ENCODE results near the gene THADA.

Gene THADA

DNA sequence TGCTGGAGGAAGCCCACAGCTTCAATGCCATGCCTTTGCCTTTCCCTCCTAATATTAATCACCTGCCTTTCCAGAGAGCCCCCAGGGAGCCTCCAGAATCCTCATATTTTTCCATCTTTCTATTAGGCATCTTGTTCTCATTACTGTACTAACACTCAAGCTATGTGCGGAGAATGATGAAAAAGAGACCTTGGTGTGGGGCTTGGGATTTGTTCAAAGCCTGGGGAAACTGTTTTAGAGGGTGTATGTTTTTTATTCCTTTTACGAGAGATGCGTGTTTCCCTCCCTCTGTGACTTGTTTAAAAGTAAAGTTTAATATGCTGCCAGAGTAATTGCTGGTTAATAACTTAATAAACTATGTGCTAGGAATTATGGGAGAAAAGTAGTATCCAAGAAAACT lies 267.0 kb downstream of the THADA start:
- DNase-seq (ENCODE audit: low read depth in 2 of 3, low spot score in 2 of 3) = no peak

DNA sequence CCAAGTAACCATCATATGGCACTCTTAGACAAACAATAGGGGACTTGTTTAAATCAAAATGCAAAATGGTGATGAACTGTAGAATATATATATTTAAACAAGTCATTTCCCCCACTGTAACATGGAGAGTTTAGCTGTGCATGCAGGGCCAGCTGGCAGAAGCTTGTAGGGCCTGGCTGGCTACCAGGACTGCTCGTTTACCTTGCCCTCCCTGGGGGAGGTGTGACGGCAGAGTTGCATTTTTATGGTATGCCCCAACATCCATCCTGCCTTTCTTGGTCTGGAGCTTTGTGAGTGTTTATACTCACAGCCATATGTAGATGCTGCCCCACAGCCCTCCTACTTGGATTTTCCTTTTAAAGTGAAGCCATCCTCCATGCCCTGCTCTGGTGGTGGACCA lies 267.7 kb downstream of the THADA start:
- DNase-seq (ENCODE audit: low read depth in 2 of 3, low spot score in 2 of 3) = no peak

DNA sequence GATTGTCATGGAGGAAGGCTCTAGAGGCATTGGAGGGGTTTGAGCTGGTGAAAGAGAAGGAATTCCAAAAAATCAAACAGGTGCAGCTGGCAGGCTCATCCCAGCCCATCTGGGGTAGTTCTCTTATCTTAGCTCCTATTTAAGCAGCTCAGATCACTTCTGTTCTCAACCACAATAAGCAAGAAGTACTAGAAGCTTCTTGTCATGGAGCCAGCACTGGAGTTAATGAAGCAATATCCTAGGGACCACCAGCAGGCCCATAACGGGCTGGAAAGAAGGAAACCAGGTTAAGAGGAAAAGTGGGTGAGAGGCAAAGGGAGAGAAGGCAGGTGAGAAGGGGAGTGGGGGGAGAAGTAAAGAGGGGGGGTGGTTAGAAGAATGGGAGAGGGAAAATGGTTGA lies 268.7 kb downstream of the THADA start:
- DNase-seq (ENCODE audit: low read depth in 2 of 3, low spot score in 2 of 3) = no peak

DNA sequence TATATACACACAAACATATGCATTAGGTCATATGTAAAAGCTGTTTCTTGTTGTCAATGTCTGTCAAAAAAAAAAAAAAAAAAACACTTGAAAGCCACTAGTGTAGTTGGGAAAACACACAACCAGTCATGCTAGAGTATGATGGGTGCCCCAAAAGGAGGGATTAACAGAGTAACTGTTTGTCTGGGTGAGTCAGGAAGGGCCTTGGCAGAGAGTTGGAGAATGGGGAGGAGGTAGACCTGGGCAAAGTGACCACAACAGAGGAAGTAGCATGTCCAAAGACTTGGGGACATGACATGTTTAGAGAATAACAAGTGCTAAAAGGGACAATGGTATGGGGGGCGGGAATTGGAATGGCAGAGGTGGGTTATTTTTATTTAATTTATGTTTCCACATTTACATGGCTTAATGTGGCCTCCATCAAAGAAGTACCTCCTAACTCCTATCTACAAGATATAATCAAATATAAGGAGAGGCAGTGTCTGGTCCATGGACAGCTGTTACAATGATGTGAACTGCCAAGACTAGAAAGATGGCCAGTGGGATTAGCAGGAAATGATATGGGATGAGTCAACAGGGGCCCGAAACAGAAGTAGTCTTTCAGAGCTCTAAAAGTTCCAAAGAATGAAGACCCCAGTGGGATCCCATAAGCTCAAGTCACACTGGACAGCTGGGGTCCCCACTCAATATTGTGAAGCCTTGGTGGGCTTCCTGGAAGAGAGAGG lies 269.6 kb downstream of the THADA start:
- no peak for DNase-seq (ENCODE audit: low read depth in 2 of 3, low spot score in 2 of 3)

DNA sequence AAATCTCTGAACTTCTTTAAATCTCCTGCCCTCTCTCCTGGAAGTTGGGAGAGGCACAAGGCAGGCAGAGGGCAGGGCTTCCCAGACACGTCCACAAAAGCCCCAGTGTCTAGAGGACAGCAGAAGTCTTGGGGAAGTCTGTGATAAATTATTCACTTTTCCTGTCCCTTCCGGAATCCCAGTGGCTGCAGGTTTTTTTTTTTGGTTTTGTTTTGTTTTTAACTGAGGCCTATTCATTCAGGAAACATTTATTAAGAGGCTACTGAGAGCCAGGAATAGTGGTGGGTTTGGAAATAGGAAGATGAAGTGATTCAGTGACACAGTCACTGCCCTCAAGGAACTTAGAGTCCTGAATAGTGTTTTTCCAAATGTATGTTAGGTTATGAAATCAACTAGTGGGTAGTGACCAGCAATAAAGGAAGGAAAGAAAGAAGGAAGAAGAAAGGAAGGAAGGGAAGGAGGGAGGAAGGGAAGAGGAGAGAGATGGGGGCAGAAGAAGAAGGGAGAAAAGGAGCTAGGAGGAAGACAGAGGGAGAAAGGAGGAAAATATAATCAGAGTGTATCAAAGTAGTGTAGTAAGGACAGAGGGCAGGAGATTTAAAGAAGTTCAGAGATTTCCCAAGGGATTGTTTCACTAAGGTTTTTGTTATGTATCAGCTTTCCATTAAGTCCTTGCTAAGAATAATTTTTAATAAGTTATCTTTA lies 270.6 kb downstream of the THADA start:
- no peak for DNase-seq (ENCODE audit: low read depth in 2 of 3, low spot score in 2 of 3)

DNA sequence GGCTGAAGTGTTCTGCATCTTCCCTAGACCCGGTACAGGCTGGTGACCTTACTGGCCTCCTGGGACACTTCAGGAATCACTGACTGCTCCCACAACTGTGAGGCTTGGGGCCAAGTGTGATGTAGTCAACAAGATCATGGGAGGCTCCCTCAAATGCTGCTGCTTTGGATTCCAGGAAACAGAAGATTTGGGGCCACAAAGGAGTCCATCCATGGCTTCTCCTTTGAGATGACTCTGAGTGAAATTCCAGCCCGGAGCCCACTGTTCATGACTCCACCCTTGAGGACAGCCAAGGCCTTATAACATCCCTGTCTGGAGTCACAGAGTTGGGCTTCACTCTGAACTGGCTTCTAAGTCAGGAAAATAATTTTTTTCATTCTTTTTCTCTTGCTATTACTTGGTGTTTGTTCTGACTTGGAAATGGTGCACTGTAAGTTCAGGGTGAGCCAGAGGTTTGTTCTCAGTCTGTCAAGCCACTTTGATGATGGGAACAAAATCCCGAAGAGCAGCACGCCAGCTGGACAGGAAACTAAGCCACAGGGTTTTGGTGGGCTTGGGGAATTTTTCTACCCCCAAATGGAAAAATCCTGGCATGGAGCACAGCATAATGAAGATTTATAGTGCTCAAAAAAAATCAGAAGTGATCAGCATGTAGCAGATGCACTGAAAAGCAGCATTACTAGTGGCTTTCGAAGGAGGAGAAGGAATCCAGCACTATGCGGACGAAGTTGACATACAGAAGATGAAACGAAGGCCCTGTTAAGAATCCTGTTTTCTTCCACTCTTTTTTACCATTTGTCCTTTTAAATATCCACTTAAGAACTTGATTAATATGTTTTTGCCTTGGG lies 271.4 kb downstream of the THADA start:
- DNase-seq (ENCODE audit: low read depth in 2 of 3, low spot score in 2 of 3) = no peak

DNA sequence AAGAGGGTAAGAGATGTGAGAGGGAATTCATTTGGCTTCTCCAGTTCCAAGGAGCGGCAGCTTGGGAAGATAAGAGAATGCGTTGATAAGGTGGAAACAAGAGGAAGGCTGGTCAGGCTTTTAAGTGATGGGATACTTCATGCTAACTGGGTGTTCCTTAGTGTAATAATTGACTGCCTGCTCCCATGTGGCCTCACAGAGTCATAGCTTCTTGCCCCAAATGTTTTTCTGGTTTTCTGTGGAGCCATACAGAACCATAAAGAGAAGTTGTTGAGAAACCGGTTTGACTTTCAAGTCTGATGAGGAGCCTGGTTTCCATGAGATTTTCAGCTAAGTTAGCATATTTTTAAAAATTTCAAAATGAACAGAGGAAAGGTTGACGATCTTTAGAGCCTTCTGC lies 272.0 kb downstream of the THADA start:
- DNase-seq (ENCODE audit: low read depth in 2 of 3, low spot score in 2 of 3) = no peak

DNA sequence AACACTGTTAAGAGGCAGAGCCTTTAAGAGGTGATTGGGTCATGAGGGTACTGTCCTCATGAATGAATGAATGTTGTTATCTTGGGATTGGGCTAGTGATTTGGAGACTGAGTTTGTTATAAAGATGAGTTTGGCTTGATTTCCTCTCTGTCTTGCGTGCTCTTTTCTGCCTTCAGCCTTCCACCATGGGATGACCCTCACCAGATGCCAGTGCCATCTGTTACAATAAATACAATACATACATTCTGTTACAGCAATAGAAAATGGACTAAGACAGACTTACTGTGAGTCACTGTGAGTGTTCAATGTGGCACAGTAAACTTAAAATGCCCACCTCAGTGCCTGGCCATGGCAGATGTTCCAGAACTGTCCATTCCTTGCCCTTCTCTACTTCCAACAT lies 274.4 kb downstream of the THADA start:
- no peak for DNase-seq (ENCODE audit: low read depth in 2 of 3, low spot score in 2 of 3)

DNA sequence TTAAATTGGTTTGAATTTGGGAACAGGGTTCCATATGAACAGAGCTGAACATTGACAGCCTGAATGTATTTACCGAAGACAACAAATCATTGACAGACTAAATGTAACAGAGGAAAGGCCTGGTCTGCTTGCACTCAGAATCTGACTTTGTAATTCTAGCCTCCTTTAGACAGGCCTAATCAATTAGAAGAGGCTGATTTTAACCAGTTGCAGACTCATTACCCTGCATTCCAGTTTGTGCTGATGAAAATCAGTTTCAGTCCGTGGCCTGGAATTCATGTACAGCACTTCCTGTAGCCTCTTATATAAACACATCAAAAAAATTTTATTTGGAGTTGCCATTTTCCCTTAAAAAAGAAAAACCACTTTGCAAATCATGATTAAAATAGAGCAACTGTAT lies 276.3 kb downstream of the THADA start:
- DNase-seq (ENCODE audit: low read depth in 2 of 3, low spot score in 2 of 3) = no peak

DNA sequence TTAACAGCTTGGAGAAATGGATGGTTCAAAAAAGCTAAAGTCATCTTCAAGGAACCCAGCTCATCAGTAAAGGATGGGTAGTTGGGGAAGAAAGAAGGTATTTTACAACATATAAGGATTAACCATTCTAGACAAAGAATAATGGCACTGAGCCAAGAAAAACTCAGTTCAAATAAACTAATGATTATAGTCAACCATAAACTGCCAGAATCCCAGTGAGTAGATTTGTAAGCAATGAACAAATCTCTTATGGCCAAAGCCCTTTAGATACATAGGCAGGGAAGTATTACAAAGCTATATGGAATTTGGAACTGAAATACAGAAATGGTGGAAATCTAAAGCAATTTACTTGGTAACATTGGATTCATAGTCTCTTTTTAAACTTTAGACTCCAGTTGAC lies 277.0 kb downstream of the THADA start:
- no peak for DNase-seq (ENCODE audit: low read depth in 2 of 3, low spot score in 2 of 3)

DNA sequence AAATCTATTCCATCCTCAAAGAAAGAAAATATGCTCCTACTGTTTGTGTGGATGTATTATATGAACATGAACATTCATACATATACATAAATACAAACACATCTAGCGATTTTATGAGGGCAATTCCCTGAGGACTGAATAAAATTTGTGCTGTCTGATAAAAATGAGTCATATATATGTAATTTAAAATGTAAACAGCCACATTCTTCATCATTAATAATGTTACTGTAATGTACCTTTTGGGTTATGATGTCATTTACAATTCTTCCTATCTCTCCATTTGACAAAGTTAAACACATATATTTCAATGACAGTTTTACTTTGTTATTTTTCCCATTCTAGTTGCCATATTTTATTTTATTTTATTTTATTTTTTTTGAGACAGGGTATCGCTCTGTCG lies 278.2 kb downstream of the THADA start:
- no peak for DNase-seq (ENCODE audit: low read depth in 2 of 3, low spot score in 2 of 3)

DNA sequence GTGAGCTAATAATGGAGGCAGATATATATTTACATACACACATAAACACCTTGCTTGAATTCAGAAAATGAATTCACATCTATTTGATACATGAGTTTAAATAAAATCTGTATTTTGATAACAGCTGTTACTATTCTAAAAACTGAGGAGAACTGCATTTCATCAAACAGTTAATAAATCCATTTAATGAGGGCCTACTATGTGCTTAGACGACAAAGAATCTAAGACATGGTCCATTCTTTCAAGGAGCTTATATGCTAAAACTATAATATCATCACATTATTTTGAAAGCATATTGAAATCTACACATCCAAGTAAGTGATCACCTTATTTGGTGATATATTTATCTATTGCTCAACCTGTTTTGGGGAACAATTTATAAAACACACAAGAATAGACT lies 278.6 kb downstream of the THADA start:
- no peak for DNase-seq (ENCODE audit: low read depth in 2 of 3, low spot score in 2 of 3)

DNA sequence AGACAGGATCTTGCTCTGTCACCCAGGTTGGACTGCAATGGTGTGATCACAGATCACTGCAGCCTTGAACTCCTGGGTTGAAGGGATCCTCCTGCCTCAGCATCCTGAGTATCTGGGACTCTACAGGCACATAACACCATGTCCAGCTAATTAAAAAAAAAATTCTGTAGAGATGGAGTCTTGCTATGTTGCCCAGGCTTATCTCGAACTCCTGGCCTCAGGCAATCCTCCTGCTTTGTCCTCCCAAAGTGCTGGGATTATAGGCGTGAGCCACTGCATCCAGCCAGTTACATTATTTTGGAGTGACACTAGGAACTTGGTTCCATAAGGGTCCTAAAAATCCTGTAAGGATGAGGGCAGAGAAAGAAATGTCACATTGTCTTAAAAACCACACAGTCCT lies 280.4 kb downstream of the THADA start:
- no peak for DNase-seq (ENCODE audit: low read depth in 2 of 3, low spot score in 2 of 3)

DNA sequence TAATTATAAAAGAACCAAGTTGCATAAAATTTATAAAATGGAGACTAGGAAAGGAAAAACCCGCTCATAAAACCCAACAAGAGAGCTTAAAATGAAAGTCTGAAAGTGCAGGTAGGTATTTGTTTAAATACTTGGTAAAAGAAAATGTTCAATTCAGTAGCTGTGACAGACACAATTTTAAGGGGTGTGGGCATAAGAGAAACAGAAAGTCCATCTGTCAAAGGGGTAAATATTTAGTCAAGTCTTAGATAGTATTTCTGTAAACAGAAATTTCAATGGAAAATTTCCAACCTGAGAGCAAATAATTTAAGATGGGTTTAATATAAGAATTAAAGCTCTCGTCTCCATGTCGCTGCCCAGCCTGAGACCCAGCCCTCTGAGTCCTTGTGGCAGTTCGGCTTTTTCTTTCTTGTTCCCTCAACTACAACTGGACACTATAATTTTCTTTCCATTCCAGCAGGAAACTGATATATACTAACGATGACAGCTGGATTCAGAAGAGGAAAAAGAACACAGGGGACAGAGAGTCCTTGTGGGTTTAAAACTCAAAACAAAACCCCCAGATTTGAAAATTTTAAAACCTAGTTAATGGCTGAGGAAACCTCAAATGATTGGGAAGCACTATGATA lies 281.4 kb downstream of the THADA start:
- DNase-seq (ENCODE audit: low read depth in 2 of 3, low spot score in 2 of 3) = no peak

DNA sequence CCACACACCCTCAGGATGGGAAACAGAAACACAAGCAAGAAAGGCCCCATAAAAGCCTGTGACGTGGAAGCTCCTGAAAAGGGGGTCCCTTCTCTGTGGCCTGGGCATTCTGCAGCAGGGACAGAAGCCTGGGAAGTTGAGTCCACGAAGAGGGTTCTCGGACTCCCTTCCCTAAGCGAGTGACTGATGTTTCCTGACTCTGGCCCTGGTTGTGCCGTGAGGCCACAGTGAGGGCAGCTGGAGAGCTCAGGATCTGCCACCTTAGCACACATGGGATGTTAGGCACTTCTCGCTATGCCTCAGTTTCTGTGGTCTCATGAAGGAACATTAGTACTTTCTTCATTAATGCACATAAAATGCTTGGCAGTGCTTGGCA lies 282.2 kb downstream of the THADA start:
- no peak for DNase-seq (ENCODE audit: low read depth in 2 of 3, low spot score in 2 of 3)

DNA sequence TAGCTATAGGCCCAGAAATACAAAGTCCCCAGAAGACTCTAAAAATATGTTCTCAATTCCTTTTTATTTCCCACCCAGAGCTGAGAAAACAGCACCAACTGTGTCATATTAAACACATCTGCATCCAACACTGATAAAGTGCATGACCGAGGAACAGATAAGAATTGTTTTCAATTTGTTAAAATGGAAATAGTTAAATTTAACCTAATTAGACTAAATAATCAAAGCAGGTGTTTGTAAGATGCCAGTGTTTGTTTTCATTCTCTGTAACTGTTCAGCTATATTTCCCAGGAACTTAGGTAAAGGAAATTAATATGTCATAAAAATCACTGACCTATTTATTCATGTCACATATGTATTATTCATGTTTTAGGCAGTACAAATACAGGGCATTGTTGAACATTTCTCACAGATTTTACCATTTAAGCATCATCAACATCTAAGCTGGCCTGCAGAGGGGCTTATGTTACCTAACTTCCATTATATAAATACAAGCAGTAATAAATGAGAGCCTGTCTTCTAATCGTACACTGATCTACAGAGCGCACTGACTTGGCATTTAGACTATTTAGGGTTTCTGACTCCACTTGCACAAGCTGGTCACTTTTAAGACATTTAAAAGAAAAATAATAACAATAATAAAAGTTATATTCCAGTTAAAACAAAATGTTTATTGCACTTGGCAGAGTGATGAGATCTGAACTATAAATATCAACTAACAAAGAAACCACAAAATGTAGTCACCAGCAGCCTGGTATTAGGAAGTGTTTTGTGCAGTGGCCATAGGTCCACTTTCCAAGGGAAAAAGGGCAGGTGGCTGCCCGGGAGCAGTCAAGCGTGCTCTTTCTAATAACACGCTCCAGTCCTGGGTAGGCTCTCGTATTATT lies 282.8 kb downstream of the THADA start:
- DNase-seq (ENCODE audit: low read depth in 2 of 3, low spot score in 2 of 3) = no peak

DNA sequence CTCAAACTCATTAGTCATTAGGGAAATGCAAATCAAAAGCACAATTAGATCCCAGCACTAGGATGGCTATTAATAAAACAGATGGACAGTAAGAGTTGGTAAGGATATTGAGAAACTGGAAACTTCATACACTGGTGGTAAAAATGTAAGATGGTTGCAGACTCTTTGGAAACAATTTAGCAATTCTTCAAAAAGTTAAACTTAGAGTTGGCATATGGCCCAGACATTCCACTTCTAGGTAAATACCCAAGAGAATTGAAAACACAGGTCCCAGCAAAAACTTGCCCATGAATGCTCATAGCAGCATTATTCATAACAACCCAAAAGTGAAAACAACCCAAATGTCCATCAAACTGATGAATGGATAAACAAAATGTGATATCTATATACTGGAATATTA lies 284.6 kb downstream of the THADA start:
- no peak for DNase-seq (ENCODE audit: low read depth in 2 of 3, low spot score in 2 of 3)

DNA sequence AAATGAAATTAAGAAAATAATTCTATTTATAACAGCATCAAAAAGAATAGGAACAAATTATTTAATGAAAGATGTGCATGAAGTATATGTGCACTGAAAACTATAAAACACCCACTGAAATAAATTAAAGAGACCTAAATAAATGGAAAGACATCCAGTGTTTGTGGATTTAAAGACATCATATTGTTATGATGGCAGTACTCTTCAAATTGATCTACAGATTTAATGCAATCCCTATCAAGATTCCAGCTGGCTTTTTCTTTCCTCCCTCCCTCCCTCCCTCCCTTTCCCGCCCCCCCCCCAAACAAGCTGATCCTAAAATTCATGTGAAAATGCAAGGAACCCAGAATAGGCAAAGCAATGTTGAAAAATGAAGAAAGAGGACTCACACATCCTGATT lies 285.9 kb downstream of the THADA start:
- no peak for DNase-seq (ENCODE audit: low read depth in 2 of 3, low spot score in 2 of 3)

DNA sequence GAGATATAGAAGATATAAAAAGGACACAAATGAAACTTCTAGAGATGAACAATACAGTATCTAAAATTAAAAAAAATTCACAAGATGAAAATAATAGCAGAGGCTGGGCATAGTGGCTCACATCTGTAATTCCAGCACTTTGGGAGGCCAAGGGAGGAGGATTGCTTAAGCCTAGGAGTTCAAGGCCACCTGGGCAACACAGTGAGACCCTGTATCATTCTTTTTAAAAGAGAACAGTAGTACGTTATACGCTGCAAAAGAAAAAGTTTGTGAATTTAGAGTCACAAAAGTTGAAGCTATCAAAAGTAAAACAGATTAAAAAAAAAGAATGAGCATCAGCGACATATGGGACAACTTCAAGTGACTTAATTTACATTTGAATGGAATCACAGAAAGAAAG lies 287.9 kb downstream of the THADA start:
- no peak for DNase-seq (ENCODE audit: low read depth in 2 of 3, low spot score in 2 of 3)

DNA sequence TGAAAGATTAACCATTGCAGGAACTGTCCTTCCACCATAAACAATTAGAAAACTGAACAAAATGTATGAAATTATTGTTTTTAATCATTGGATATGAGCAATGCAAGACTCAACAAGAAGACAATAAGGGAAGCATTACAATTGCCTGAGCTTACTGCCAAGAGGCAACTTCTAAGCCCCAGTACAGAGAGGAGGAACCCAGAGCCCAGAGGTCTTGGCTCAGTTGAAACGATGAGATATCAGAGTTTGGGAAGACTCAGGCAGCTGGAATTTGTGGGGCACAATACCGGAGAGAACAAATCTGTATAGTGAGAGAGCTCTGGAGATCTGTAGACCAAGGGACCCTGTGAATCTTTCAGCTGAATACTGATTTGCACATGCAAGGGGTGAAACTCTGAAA lies 288.8 kb downstream of the THADA start:
- no peak for DNase-seq (ENCODE audit: low read depth in 2 of 3, low spot score in 2 of 3)

DNA sequence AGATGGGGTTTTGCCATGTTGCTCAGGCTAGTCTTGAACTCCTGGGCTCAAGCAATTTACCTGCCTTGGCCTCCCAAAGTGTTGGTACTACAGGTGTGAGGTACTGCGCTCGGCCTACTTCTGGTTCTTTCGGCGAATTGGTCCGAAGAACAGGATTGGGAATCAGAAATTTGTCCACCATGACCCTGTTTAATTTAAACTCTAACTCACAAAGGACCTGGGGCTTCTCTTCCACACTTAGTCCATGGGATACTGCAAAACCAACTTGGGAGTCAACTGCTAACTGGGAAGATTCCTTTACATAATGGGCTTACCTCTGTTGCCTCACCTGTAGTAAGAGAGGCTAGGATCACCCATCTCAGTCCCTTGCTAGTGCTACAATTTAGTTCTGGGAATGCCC lies 289.6 kb downstream of the THADA start:
- no peak for DNase-seq (ENCODE audit: low read depth in 2 of 3, low spot score in 2 of 3)

Data from activated CD8-positive, alpha-beta memory T cell treated with anti-CD3 and anti-CD28 coated beads for 48 hours (primary cell).